HG02588 (cell line): Measurements from ENCODE around the gene C1RL.
A peak's percentile ranks its signal among the peaks of the same experiment; 100 is the strongest.

Experiments
- ATAC-seq: cut with Tn5 transposase; IDR thresholded peaks from one replicate; pipeline ENCODE4 v1.9.1; 2021; ENCODE audit warnings: mild to moderate bottlenecking, moderate library complexity; ENCODE audit not compliant: unreplicated experiment

C1RL gene

GRCh38 chr12:7139200-7139599 is 30.2 kb upstream of the C1RL start:
- ATAC-seq = no peak

- no peak for ATAC-seq
Observed at GRCh38 chr12:7137908-7138307, 28.9 kb upstream of the C1RL start.

GRCh38 chr12:7136676-7137075 is 27.7 kb upstream of the C1RL start:
- ATAC-seq = no peak

DNA sequence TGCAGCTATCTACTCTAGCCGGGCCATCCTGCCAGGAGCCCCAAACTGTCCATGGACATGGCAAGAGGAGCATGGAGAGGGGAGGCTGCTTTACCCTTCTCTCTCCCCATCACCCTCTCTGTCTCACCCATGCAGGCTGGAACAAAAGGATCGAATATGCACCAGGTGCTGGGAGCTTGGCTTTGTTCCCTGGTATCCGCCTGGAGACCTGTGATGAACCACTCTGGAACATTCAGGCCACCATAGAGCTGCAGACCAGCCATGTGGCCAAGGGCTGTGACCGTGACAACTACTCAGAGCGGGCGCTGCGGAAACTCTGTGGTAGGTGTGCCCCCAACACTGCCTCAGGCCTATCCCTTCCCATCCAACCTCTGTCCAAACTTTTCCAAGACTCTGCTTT is 27.1 kb upstream of the C1RL start:
- no peak for ATAC-seq

- no peak for ATAC-seq
Observed at GRCh38 chr12:7134396-7135166, 25.6 kb upstream of the C1RL start.

GRCh38 chr12:7131502-7131866 is 22.5 kb upstream of the C1RL start:
- no peak for ATAC-seq

GRCh38 chr12:7130701-7131501 is 21.9 kb upstream of the C1RL start:
- no peak for ATAC-seq

- ATAC-seq = peak; percentile 65
Observed at GRCh38 chr12:7129872-7130691, 21.1 kb upstream of the C1RL start, which contains the start of gene CLSTN3. Gene CLSTN3 (plus strand): TSS chr12:7130371. CDS start chr12:7130649, 278 bp downstream.

GRCh38 chr12:7129287-7129871 is 20.4 kb upstream of the C1RL start:
- no peak for ATAC-seq

- no peak for ATAC-seq
Observed at GRCh38 chr12:7128681-7129286, 19.8 kb upstream of the C1RL start, which contains the start of gene RBP5. Gene RBP5 (minus strand): TSS chr12:7128889. CDS start chr12:7128775, 114 bp downstream.

GRCh38 chr12:7127916-7128626 is 19.1 kb upstream of the C1RL start:
- no peak for ATAC-seq

GRCh38 chr12:7125632-7126227 is 16.7 kb upstream of the C1RL start:
- no peak for ATAC-seq

GRCh38 chr12:7123806-7124522 is 14.9 kb upstream of the C1RL start:
- no peak for ATAC-seq

GRCh38 chr12:7122811-7123769 is 14.1 kb upstream of the C1RL start:
- no peak for ATAC-seq

- no peak for ATAC-seq
Observed at GRCh38 chr12:7121324-7121723, 12.3 kb upstream of the C1RL start.

GRCh38 chr12:7120166-7120565 is 11.2 kb upstream of the C1RL start:
- no peak for ATAC-seq

DNA sequence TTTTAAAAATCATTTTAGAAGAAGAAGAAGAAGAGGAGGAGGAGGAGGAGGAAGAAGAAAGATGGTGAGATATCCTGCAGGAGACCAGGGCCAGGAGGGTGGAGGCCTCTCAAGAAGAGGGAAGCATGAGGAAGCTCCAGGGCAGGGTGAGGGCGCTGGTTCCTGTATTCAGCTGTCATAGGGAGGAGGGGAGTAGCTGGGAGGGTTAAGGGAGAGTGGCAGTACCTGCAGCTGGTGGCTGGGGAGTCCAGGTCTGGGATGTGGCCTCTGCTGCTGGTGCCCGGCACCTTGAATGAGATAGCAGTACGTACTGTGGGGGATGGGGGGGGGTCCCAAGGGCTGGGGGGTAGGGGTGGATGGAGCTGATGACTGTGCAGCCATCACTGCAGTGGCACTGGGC is 9.9 kb upstream of the C1RL start:
- ATAC-seq = no peak

GRCh38 chr12:7117670-7118069 is 8.7 kb upstream of the C1RL start:
- no peak for ATAC-seq
